ENCODE results near the gene GMPPB.

The GMPPB gene

GRCh38 chr3:49727154-49727923 lies 3.6 kb upstream of the GMPPB start:
- no peaks in the 10 kb centered on the region for H3K9me3 ChIP-seq (ENCODE audit: control insufficient read depth, low read depth, low read length)
- no peaks in the 10 kb centered on the region for H3K27me3 ChIP-seq (ENCODE audit: control insufficient read depth, insufficient read depth, low read length)
- H3K36me3 ChIP-seq (ENCODE audit: control insufficient read depth, low read depth, low read length), result peaks cover 21% of the 10 kb centered on the region
- no peak overlapping the region for H3K9ac ChIP-seq (ENCODE audit: low read length)
- H3K4me1 ChIP-seq (ENCODE audit: control insufficient read depth, low read depth, low read length), result peaks cover 4% of the 10 kb centered on the region
- no peak overlapping the region for H3K4me3 ChIP-seq (ENCODE audit: low read length)
- no peak overlapping the region for H3K27ac ChIP-seq (ENCODE audit: low read length)

GRCh38 chr3:49725906-49726681 lies 2.3 kb upstream of the GMPPB start:
- no peak overlapping the region for H3K27ac ChIP-seq (ENCODE audit: low read length)
- no peaks in the 10 kb centered on the region for H3K27me3 ChIP-seq (ENCODE audit: control insufficient read depth, insufficient read depth, low read length)
- H3K36me3 ChIP-seq (ENCODE audit: control insufficient read depth, low read depth, low read length), result peaks cover 22% of the 10 kb centered on the region
- peaks cover 4% of the 10 kb centered on the region for H3K4me1 ChIP-seq (ENCODE audit: control insufficient read depth, low read depth, low read length)
- H3K9me3 ChIP-seq (ENCODE audit: control insufficient read depth, low read depth, low read length), result no peaks in the 10 kb centered on the region
- no peak overlapping the region for H3K4me3 ChIP-seq (ENCODE audit: low read length)
- no peak overlapping the region for H3K9ac ChIP-seq (ENCODE audit: low read length)

DNA sequence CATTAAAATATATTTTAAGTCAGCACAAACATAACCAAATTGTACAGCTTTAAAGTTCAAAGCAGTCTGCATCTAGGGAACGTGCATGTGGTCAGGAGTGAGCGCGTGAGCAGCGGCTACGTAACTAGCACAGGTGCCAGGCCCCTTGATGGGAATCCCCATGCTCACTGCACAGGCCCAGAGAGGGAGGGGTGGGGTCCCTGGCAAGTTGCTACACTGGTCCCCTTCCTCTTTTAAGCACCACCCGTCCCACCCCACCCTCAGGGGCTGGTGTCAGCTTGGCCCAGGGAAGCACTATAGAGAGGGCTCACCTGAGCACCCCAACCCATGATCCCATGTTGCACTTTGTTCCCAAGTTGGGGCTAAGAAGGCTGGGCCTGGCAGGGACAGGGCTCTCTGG lies 835 bp upstream of the GMPPB start:
- Histone ChIP-seq H3K27me3 (ENCODE audit: control insufficient read depth, insufficient read depth, low read length) (no peaks in the 10 kb centered on the region), H3K9ac (ENCODE audit: low read length) (peak overlapping the region; percentile 86), H3K4me1 (ENCODE audit: control insufficient read depth, low read depth, low read length) (peaks cover 4% of the 10 kb centered on the region), H3K9me3 (ENCODE audit: control insufficient read depth, low read depth, low read length) (no peaks in the 10 kb centered on the region), H3K27ac (ENCODE audit: low read length) (peak overlapping the region; percentile 59), H3K4me3 (ENCODE audit: low read length) (peak overlapping the region; percentile 97), H3K36me3 (ENCODE audit: control insufficient read depth, low read depth, low read length) (peaks cover 26% of the 10 kb centered on the region)

DNA sequence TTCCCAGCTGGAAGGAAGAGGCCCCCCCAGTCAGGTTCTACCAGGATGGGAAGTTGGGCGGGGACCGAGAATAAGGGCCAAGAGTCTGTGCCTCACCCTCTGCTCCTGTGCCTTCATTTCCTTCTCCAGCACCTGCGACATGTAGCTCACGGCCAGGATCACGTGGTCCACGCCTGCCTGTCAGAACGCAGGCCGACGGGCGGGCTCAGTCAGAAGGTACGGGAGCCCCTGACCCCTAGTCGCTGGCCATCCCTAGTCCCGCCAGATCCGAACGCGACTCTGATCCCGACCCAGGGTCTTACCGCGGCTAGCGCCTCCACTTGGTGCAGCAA lies 489 bp downstream of the GMPPB start:
- H3K27ac ChIP-seq (ENCODE audit: low read length), result no peak overlapping the region
- H3K9ac ChIP-seq (ENCODE audit: low read length), result peak overlapping the region; percentile 84
- H3K9me3 ChIP-seq (ENCODE audit: control insufficient read depth, low read depth, low read length), result no peaks in the 10 kb centered on the region
- peak overlapping the region; percentile 97 for H3K4me3 ChIP-seq (ENCODE audit: low read length)
- H3K36me3 ChIP-seq (ENCODE audit: control insufficient read depth, low read depth, low read length), result peaks cover 26% of the 10 kb centered on the region
- H3K27me3 ChIP-seq (ENCODE audit: control insufficient read depth, insufficient read depth, low read length), result no peaks in the 10 kb centered on the region
- peaks cover 8% of the 10 kb centered on the region for H3K4me1 ChIP-seq (ENCODE audit: control insufficient read depth, low read depth, low read length)

GRCh38 chr3:49722896-49723295 lies 855 bp downstream of the GMPPB start:
- H3K9ac ChIP-seq (ENCODE audit: low read length), result peak overlapping the region; percentile 84
- H3K4me1 ChIP-seq (ENCODE audit: control insufficient read depth, low read depth, low read length), result peaks cover 8% of the 10 kb centered on the region
- H3K4me3 ChIP-seq (ENCODE audit: low read length), result peak overlapping the region; percentile 97
- H3K36me3 ChIP-seq (ENCODE audit: control insufficient read depth, low read depth, low read length), result peaks cover 23% of the 10 kb centered on the region
- no peaks in the 10 kb centered on the region for H3K9me3 ChIP-seq (ENCODE audit: control insufficient read depth, low read depth, low read length)
- H3K27ac ChIP-seq (ENCODE audit: low read length), result no peak overlapping the region
- no peaks in the 10 kb centered on the region for H3K27me3 ChIP-seq (ENCODE audit: control insufficient read depth, insufficient read depth, low read length)

DNA sequence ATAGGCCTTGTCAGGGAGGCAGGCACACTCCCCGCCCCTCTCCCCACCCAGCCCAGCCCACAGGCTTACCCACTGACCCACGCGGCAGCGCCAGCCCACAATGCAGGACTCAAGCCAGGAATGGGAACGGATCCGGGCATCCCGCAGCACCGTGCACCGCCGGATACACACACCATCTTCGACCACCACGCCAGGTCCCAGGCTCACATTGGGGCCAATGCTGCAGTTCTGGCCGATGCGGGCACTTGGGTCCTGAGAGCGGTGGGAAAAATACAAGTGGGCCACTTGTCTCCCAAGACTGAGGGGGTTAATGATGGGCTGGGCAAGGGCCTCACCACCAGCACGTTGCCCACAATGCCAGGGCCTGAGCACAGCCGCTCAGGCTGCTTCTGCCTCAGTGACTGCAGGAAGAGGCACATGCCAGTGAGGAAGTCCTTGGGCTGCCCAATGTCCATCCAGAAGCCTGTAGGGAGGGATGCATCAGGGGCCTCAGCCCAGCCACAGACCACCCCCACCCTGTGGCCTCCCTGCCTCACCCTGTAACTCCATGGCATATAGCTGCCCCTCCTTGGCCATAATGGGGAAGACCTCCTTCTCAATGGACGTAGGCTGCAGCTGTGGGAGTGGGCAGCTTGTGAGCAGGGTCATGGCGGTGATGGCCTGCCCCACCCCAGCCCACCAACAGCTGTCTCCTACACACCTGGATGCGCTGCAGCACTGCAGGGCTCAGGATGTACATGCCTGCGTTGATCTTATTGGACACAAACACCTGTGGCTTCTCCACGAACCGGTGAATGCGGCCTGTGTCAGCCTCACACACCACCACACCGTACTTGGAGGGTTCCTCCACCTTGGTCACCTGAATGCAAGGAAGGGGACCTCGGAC lies 1.6 kb downstream of the GMPPB start:
- Histone ChIP-seq H3K9me3 (ENCODE audit: control insufficient read depth, low read depth, low read length) (no peaks in the 10 kb centered on the region), H3K4me3 (ENCODE audit: low read length) (peak overlapping the region; percentile 97), H3K27ac (ENCODE audit: low read length) (no peak overlapping the region), H3K9ac (ENCODE audit: low read length) (no peak overlapping the region), H3K36me3 (ENCODE audit: control insufficient read depth, low read depth, low read length) (peaks cover 15% of the 10 kb centered on the region), H3K27me3 (ENCODE audit: control insufficient read depth, insufficient read depth, low read length) (no peaks in the 10 kb centered on the region), H3K4me1 (ENCODE audit: control insufficient read depth, low read depth, low read length) (peaks cover 8% of the 10 kb centered on the region)

GRCh38 chr3:49721596-49721895 lies 2.2 kb downstream of the GMPPB start:
- Histone ChIP-seq H3K4me1 (ENCODE audit: control insufficient read depth, low read depth, low read length) (peaks cover 8% of the 10 kb centered on the region), H3K27me3 (ENCODE audit: control insufficient read depth, insufficient read depth, low read length) (no peaks in the 10 kb centered on the region), H3K9ac (ENCODE audit: low read length) (no peak overlapping the region), H3K36me3 (ENCODE audit: control insufficient read depth, low read depth, low read length) (peaks cover 10% of the 10 kb centered on the region), H3K9me3 (ENCODE audit: control insufficient read depth, low read depth, low read length) (no peaks in the 10 kb centered on the region), H3K27ac (ENCODE audit: low read length) (no peak overlapping the region), H3K4me3 (ENCODE audit: low read length) (no peak overlapping the region)

DNA sequence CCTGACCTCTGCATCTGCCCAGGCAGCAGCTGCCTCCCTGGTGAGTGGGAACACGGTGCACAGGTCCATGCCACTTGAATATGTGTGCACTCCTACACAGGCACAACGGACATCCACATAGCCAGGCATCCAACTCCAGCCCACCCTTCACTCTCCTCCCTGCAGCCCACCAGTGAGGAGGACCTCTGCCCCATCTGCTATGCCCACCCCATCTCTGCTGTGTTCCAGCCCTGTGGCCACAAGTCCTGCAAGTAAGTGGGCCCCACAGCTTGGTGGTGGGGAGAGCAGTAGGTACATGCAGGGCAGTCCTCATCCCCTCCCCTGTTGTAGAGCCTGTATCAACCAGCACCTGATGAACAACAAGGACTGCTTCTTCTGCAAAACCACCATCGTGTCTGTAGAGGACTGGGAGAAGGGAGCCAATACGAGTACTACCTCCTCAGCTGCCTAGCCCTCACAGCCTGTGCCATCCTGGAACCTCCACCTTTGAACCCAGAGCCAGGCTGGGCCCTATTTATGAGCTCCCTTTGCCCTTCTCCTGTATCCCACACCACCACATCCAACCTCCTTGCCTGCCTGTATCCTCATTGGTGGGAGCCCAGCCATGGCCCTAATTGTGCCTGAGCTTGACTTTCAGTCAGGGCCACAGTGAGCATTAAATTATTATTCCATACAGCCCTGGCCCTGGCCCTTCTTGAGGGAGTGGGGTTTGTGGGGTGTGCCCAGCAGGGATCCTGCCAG lies 2.7 kb downstream of the GMPPB start:
- Histone ChIP-seq H3K36me3 (ENCODE audit: control insufficient read depth, low read depth, low read length) (peaks cover 10% of the 10 kb centered on the region), H3K4me3 (ENCODE audit: low read length) (no peak overlapping the region), H3K9ac (ENCODE audit: low read length) (no peak overlapping the region), H3K4me1 (ENCODE audit: control insufficient read depth, low read depth, low read length) (peaks cover 8% of the 10 kb centered on the region), H3K27me3 (ENCODE audit: control insufficient read depth, insufficient read depth, low read length) (no peaks in the 10 kb centered on the region), H3K27ac (ENCODE audit: low read length) (no peak overlapping the region), H3K9me3 (ENCODE audit: control insufficient read depth, low read depth, low read length) (no peaks in the 10 kb centered on the region)

GRCh38 chr3:49719214-49719884 lies 4.4 kb downstream of the GMPPB start, which contains the start of gene AMIGO3:
AMIGO3 (minus strand) TSS chr3:49719684; CDS start chr3:49719465, 219 bp downstream.
- Histone ChIP-seq H3K4me1 (ENCODE audit: control insufficient read depth, low read depth, low read length) (peaks cover 8% of the 10 kb centered on the region), H3K27me3 (ENCODE audit: control insufficient read depth, insufficient read depth, low read length) (no peaks in the 10 kb centered on the region), H3K27ac (ENCODE audit: low read length) (no peak within 1 kb of the TSS), H3K36me3 (ENCODE audit: control insufficient read depth, low read depth, low read length) (peaks cover 10% of the 10 kb centered on the region), H3K9me3 (ENCODE audit: control insufficient read depth, low read depth, low read length) (no peaks in the 10 kb centered on the region), H3K9ac (ENCODE audit: low read length) (peak within 1 kb of the TSS; percentile 68), H3K4me3 (ENCODE audit: low read length) (peak within 1 kb of the TSS; percentile 69)

GRCh38 chr3:49718858-49719213 lies 4.9 kb downstream of the GMPPB start:
- Histone ChIP-seq H3K9me3 (ENCODE audit: control insufficient read depth, low read depth, low read length) (no peaks in the 10 kb centered on the region), H3K4me3 (ENCODE audit: low read length) (peak overlapping the region; percentile 69), H3K9ac (ENCODE audit: low read length) (peak overlapping the region; percentile 68), H3K36me3 (ENCODE audit: control insufficient read depth, low read depth, low read length) (peaks cover 10% of the 10 kb centered on the region), H3K4me1 (ENCODE audit: control insufficient read depth, low read depth, low read length) (peaks cover 8% of the 10 kb centered on the region), H3K27me3 (ENCODE audit: control insufficient read depth, insufficient read depth, low read length) (no peaks in the 10 kb centered on the region), H3K27ac (ENCODE audit: low read length) (no peak overlapping the region)
